GM18499 (cell line): ENCODE measurements around the gene ALOXE3.

ENCODE experiments used
- ATAC-seq: cut with Tn5 transposase; IDR thresholded peaks from one replicate; pipeline ENCODE4 v1.9.1; 2021; ENCODE audit warnings: moderate number of reproducible peaks; ENCODE audit not compliant: insufficient read depth, unreplicated experiment

The ALOXE3 gene

DNA sequence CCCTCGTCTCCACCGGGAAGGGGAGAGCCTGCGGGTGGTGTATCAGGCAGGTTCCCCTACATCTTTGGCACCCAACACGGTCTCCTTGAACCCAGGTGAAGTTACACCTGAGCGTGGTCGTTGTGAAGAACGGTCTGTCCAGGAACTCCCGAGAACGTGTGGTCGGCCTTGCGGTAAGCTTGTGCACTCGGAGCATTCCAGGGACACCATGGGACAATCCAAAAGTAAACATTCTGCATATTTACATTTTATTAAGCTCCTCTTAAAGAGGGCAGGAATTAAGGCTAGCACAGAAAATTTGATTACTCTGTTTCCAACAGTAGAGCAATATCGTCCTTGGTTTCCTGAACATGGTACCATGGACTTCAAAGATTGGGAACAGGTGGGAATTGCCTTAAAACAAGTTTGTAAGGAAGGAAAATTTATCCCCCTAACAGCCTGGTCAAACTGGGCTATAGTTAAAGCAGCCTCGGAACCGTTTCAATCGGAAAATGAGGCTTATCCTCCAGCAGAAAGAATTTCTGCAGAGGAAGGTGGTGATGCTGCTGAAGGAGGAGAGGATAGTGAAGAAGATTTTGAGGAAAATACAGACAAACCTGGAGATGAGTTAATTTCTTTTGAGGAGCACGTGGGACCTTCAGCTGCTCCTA is 61.2 kb downstream of the ALOXE3 start:
- ATAC-seq: no peak

GRCh38 chr17:8056232-8056975 is 61.9 kb downstream of the ALOXE3 start:
- no peak for ATAC-seq

GRCh38 chr17:8055851-8056231 is 62.5 kb downstream of the ALOXE3 start:
- no peak for ATAC-seq

DNA sequence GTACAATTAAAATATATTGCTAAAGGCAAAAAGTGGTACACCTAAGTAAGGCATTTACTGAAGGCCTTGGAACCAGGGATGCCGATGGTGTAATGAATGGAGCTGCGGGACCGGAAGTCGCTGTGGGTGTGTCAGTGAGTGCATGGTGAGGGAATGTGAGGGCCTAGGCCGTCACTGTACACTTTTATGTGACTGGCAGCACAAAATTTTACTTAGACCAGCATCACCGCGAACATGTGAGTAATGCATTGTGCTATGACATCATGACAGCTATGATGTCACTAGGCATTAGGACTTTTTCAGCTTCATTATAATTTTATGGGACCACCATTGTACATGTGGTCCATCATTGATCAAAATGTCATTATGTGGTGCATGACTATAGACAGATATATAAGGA is 64.7 kb downstream of the ALOXE3 start:
- ATAC-seq: no peak

DNA sequence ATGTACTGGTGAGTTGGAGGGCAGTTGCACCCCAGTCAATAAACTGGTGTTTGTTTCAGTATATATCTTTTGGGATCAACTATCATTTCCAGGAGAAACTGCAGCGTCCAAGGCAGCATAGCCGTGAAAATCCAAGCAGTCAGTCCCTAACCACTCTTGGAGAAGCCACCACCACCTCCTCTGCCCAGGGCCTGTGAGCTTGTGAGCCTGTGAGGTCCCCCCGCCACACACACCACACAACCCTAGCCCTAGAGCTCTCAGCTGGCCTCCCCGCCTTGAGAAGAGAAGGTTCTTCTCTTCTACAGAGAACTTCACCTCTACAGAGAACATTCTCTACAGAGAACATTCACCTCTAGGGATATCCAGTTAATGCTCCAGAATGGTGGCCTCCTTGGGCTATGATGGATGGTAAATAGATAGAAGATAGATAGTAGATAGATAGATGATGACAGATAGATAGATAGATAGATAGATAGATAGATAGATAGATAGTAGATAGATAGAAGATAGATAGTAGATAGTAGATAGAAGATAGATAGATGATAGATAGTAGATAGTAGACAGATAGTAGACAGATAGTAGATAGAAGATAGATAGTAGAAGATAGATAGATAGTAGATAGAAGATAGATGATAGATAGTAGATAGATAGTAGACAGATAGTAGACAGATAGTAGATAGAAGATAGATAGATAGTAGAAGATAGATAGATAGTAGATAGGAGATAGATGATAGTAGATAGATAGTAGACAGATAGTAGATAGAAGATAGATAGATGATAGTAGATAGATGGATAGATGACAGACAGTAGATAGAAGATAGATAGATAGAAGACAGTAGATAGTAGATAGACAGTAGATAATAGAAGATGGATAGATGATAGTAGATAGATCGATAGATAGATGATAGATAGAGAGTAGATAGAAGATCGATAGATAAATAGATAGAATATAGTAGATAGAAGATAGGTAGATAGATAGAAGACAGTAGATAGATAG is 65.8 kb downstream of the ALOXE3 start:
- no peak for ATAC-seq

DNA sequence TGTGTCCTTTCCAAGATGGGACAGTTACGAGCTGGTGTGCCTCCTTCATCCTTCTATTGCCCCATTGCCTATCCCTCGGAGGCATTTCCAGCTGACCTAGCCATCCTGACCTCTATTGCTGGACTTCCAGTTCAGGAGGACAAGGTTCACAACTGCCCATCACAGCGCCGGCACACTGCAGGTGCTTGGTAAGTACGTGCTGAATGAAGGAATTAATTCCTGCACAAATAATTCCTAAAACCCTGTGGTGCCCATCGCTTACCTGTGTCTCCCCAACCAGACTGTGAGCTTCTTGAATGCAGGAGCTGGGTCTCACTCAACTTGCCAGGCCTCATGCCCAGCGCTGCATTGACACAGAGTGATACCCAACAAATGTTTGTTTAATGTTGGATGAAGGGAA is 66.5 kb downstream of the ALOXE3 start:
- no peak for ATAC-seq

DNA sequence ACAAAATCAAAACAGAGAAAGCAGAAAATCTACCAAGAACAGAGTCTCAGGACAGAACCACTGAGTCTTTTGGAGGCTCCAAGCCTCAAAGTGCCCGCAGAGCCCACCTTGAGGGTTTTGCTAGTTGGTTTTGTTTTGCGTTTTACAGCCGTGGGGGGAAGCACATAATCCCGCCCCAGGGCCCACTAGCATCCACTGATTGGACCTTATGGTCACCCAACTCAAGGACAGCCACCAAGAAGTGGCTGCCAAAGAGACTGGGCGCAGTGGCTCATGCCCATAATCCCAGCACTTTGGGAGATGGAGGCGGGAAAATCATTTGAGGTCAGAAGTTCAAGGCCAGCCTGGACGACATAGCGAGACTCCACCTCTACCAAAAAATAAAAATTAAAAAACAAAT is 69.6 kb downstream of the ALOXE3 start:
- no peak for ATAC-seq

DNA sequence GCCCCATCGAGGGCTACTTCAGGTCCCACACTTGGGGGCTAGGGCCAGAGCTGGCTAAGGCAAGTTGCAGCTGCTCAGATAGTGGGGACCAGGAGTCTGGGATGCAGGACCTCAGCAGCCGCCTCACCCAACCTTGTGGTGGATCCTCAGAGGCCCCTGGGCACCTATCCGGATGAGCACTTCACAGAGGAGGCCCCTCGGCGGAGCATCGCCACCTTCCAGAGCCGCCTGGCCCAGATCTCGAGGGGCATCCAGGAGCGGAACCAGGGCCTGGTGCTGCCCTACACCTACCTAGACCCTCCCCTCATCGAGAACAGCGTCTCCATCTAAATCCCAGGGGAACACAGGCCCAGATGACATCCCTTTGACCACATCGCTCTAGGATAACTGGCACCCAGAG is 70.1 kb downstream of the ALOXE3 start:
- ATAC-seq: no peak

DNA sequence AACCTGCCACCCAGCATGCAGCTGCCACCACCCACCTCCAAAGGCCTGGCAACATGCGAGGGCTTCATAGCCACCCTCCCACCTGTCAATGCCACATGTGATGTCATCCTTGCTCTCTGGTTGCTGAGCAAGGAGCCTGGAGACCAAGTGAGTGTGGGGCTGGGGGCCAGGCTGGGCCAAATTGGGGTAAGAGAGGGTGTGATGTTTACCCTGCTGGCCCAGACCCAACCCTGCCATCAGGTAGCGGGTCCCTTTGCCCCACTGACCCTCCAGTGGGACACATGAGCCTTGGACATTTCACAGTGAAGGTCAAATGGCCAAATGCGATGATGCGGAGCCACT is 70.6 kb downstream of the ALOXE3 start:
- ATAC-seq: no peak

- ATAC-seq: no peak
Measured at GRCh38 chr17:8046929-8047768, 71.2 kb downstream of the ALOXE3 start.

- ATAC-seq: no peak
Measured at GRCh38 chr17:8046306-8046928, 71.9 kb downstream of the ALOXE3 start.
